Thyroid gland (tissue), 4 donors: ENCODE measurements around the gene C20orf204. TPM values are rescaled to one million over a fixed set of nuclear protein-coding genes. Genes with fewer than 3 reads are reported as not detected.

ENCODE experiments used
- DNase-seq, 2 donors: peaks; one replicate each; pipeline ENCODE4 v3.0.0-alpha.2; 2019
- H3K27ac ChIP-seq, 3 donors: fragments of 200-600 bp; sonication (generic); 1 replicate in 2 of 3; 2 replicates in 1 of 3; pipeline ENCODE4 v1.5.1; 2016 to 2019; ENCODE audit warnings: mild to moderate bottlenecking in 1 of 3, moderate library complexity in 1 of 3
- H3K27me3 ChIP-seq: fragments of 200-600 bp; sonication (generic); one replicate; pipeline ENCODE4 v1.5.1; 2019
- H3K36me3 ChIP-seq, 2 donors: fragments of 200-600 bp; sonication (generic); one replicate each; pipeline ENCODE4 v1.5.1; 2016 to 2019
- H3K4me1 ChIP-seq, 2 donors: fragments of 200-600 bp; sonication (generic); one replicate each; pipeline ENCODE4 v1.5.1; 2017 to 2019
- H3K4me3 ChIP-seq, 3 donors: fragments of 200-600 bp; sonication (generic); replicated peaks in 1 of 3; 1 replicate in 2 of 3; 2 replicates in 1 of 3; pipeline ENCODE4 v1.5.1; 2016; ENCODE audit warnings: mild to moderate bottlenecking in 1 of 3
- H3K9me3 ChIP-seq: fragments of 200-600 bp; sonication (generic); one replicate; pipeline ENCODE4 v1.5.1; 2017
- CTCF ChIP-seq, 6 experiments: fragments of 200-600 bp in 3 of 6; fragments of 450-650 bp in 3 of 6; sonication (generic) in 3 of 6; IDR thresholded peaks; one replicate each; pipeline ENCODE4 v1.5.1; 2016 to 2019; ENCODE audit warnings: antibody characterized with exemption in 6 of 6, mild to moderate bottlenecking in 2 of 6, inconsistent platforms in 1 of 6, moderate library complexity in 1 of 6
- POLR2A ChIP-seq, 2 donors: fragments of 450-650 bp; IDR thresholded peaks; one replicate each; pipeline ENCODE4 v1.6.1; 2017; ENCODE audit warnings: antibody characterized with exemption in 2 of 2, mild to moderate bottlenecking in 2 of 2, moderate library complexity in 1 of 2
- WGBS, 2 donors: methylation state at CpG; one replicate each; pipeline ENCODE4 v1.1.5; 2017; 5-methylcytosine and 5-hydroxymethylcytosine counted together
- intact Hi-C: fragments of 100-400 bp; cut with DNase I; formaldehyde crosslinking; loops from one replicate; pipeline ENCODE4 v1.15.1; 2023
- total RNA-seq, 4 donors: library from RNA; depleted of rRNA; stranded (reverse); fragments of >200 nt; gene quantifications; one replicate each; pipeline ENCODE4 v1.2.3, GENCODE V29; 2016

The C20orf204 gene
- total RNA-seq, 4 donors from 2014 or later = 0.11 to 2.6 (median 0.59) TPM

GRCh38 chr20:64029293-64030117, 6.5 kb upstream of the C20orf204 start:
- Histone ChIP-seq H3K36me3 (peaks cover 78 to 87% of the 10 kb centered on the region in 2 donors), H3K27me3 (no peaks in the 10 kb centered on the region), H3K4me3 (no peak overlapping the region), H3K9me3 (no peaks in the 10 kb centered on the region), H3K27ac (no peak overlapping the region), H3K4me1 (no peaks in the 10 kb centered on the region)
- no peak for TF ChIP-seq POLR2A (IDR thresholded peaks at IDR 0.05)
- no peak for DNase-seq
- 93 to 94% methylated on average over 18 to 31 of the region's 38 CpGs for WGBS, 2 donors
- intact Hi-C loops = no loop called here

GRCh38 chr20:64030371-64031134, 5.4 kb upstream of the C20orf204 start:
- Histone ChIP-seq H3K4me3 (no peak overlapping the region), H3K27me3 (no peaks in the 10 kb centered on the region), H3K9me3 (no peaks in the 10 kb centered on the region), H3K36me3 (peaks cover 67 to 76% of the 10 kb centered on the region in 2 donors), H3K27ac (no peak overlapping the region), H3K4me1 (no peaks in the 10 kb centered on the region)
- TF ChIP-seq CTCF (IDR thresholded peaks at IDR 0.05) = no peak
- no peak for TF ChIP-seq POLR2A (IDR thresholded peaks at IDR 0.05)
- no peak for DNase-seq
- 86 to 89% methylated on average over 12 to 17 of the region's 20 CpGs for WGBS, 2 donors
- intact Hi-C loops = no loop called here

GRCh38 chr20:64031822-64032314, 4.1 kb upstream of the C20orf204 start:
- H3K27ac ChIP-seq = no peak overlapping the region
- peaks cover 59 to 64% of the 10 kb centered on the region in 2 donors for H3K36me3 ChIP-seq
- no peak overlapping the region for H3K4me3 ChIP-seq
- no peak for TF ChIP-seq CTCF (IDR thresholded peaks at IDR 0.05)
- no peak for TF ChIP-seq POLR2A (IDR thresholded peaks at IDR 0.05)
- H3K9me3 ChIP-seq = no peaks in the 10 kb centered on the region
- no peaks in the 10 kb centered on the region for H3K4me1 ChIP-seq
- 88 to 94% methylated on average over 12 to 19 of the region's 19 CpGs for WGBS, 2 donors
- intact Hi-C loops = no loop called here
- H3K27me3 ChIP-seq = no peaks in the 10 kb centered on the region
- DNase-seq = no peak

- peaks cover 0 to 9% of the 10 kb centered on the region in 2 donors for H3K4me1 ChIP-seq
- no peak for DNase-seq
- peaks cover 48 to 53% of the 10 kb centered on the region in 2 donors for H3K36me3 ChIP-seq
- intact Hi-C loops = no loop called here
- no peaks in the 10 kb centered on the region for H3K27me3 ChIP-seq
- no peak overlapping the region for H3K27ac ChIP-seq
- WGBS, 2 donors = 93 to 95% methylated on average over 25 to 27 of the region's 31 CpGs
- no peak overlapping the region for H3K4me3 ChIP-seq
- H3K9me3 ChIP-seq = no peaks in the 10 kb centered on the region
- TF ChIP-seq POLR2A (IDR thresholded peaks at IDR 0.05) (no peak), CTCF (IDR thresholded peaks at IDR 0.05) (no peak)
These were observed 3.0 kb upstream of the C20orf204 start for GRCh38 chr20:64032706-64033624.

GRCh38 chr20:64033981-64034493, 1.9 kb upstream of the C20orf204 start:
- H3K4me1 ChIP-seq = peaks cover 7 to 17% of the 10 kb centered on the region in 2 donors
- no peak for DNase-seq
- 79 to 87% methylated on average over 7 to 10 of the region's 11 CpGs for WGBS, 2 donors
- H3K27ac ChIP-seq = no peak overlapping the region
- H3K9me3 ChIP-seq = no peaks in the 10 kb centered on the region
- H3K4me3 ChIP-seq = no peak overlapping the region
- H3K36me3 ChIP-seq = peaks cover 38 to 42% of the 10 kb centered on the region in 2 donors
- no peaks in the 10 kb centered on the region for H3K27me3 ChIP-seq
- intact Hi-C loops = no loop called here
- TF ChIP-seq POLR2A (IDR thresholded peaks at IDR 0.05) (no peak), CTCF (IDR thresholded peaks at IDR 0.05) (no peak)
